Measurements from ENCODE around the gene GNMT. TPM values are rescaled to one million over a fixed set of nuclear protein-coding genes. Genes with fewer than 3 reads are reported as not detected.

Gene GNMT
- total and polyA plus RNA-seq, 2 of the 8 experiments (the other 6 are each of a cell fraction or from before 2014, with no cell fraction given) = 1.8 to 3.4 TPM

DNA sequence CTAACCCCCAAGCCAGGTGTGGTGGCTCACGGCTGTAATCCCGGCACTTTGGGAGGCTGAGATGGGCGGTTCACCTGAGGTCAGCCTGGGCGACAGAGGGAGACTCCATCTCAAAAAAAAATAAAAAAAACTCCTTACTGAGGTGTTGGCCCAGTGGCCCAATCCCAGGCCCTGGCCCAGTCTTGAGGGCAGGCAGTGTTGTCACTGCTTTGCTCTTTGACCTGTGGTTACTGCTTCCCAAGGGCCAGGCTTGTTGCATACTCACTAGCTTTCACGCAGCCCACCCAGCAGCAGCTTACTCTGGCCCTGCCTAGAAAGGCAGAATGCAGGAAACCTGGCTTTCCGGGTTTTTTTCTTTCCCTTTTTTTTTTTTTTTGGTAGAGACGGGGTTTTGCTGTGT is 18.1 kb upstream of the GNMT start (continued):
- TF ChIP-seq JUN (IDR thresholded peaks at IDR 0.05; ENCODE audit: low read depth, low read length) (no peak), TCF12 (IDR thresholded peaks at IDR 0.05; ENCODE audit: low read depth, low read length) (no peak)

Data from H1 (cell line).